Ishikawa (cell line): ENCODE measurements around the gene GAS2.

Experiments
- CEBPB ChIP-seq: IDR thresholded peaks from 2 replicates; pipeline ENCODE4 v1.6.1; 2012
- CREB1 ChIP-seq: IDR thresholded peaks from 2 replicates; pipeline ENCODE4 v1.6.1; 2012; ENCODE audit warnings: low read depth
- EGR1 ChIP-seq: IDR thresholded peaks from 2 replicates; pipeline ENCODE4 v1.6.1; 2012
- EP300 ChIP-seq: IDR thresholded peaks from 2 replicates; pipeline ENCODE4 v1.6.1; 2012; ENCODE audit warnings: borderline replicate concordance
- FOXM1 ChIP-seq: IDR thresholded peaks from 2 replicates; pipeline ENCODE4 v1.6.1; 2012; ENCODE audit warnings: low read depth, borderline replicate concordance
- NFIC ChIP-seq: IDR thresholded peaks from 2 replicates; pipeline ENCODE4 v1.6.1; 2012
- RAD21 ChIP-seq: IDR thresholded peaks from 2 replicates; pipeline ENCODE4 v1.6.1; 2012; ENCODE audit warnings: low read depth
- TAF1 ChIP-seq: IDR thresholded peaks from 2 replicates; pipeline ENCODE4 v1.6.1; 2012; ENCODE audit warnings: low read depth, mild to moderate bottlenecking
- TCF12 ChIP-seq: IDR thresholded peaks from 2 replicates; pipeline ENCODE4 v1.6.1; 2012; ENCODE audit warnings: low read depth
- TEAD4 ChIP-seq: IDR thresholded peaks from 2 replicates; pipeline ENCODE4 v1.6.1; 2012
- YY1 ChIP-seq: IDR thresholded peaks from 2 replicates; pipeline ENCODE4 v1.6.1; 2012; ENCODE audit warnings: low read depth
- ZBTB7A ChIP-seq: IDR thresholded peaks from 2 replicates; pipeline ENCODE4 v1.6.1; 2012; ENCODE audit warnings: low read depth
- TF ChIP-seq, protein P1 (sequence below): IDR thresholded peaks from 2 replicates; pipeline ENCODE4 v1.6.1; 2012
- TF ChIP-seq, protein P2 (sequence below): IDR thresholded peaks from 2 replicates; pipeline ENCODE4 v1.6.1; 2012
- TF ChIP-seq, protein P3 (sequence below): IDR thresholded peaks from 2 replicates; pipeline ENCODE4 v1.6.1; 2012; ENCODE audit warnings: low read depth, mild to moderate bottlenecking

GAS2 gene

DNA sequence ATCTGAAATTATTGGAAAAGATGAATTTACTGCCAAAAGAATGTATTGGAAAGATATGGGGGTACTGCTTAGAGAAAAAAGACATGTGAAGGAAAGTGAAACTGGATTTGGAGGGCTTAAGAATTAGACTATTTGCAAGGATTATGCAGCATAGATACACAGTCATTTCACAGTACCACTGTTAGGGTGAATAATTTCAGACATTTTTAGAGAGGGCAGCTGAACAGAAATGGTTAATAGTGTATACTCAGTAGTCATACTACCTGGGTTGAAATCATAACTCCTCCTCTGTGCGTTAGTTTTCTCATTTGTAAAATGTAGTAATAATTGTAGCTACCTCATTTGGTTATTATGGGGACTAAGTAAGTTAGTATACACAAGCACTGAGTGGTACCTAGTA lies 33.0 kb downstream of the GAS2 start:
- TF ChIP-seq EGR1 (no peak), TCF12 (no peak), RAD21 (no peak), FOXM1 (no peak), TAF1 (no peak)
- TF ChIP-seq, protein P1, sequence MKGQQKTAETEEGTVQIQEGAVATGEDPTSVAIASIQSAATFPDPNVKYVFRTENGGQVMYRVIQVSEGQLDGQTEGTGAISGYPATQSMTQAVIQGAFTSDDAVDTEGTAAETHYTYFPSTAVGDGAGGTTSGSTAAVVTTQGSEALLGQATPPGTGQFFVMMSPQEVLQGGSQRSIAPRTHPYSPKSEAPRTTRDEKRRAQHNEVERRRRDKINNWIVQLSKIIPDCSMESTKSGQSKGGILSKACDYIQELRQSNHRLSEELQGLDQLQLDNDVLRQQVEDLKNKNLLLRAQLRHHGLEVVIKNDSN = no peak
- TF ChIP-seq, protein P2, sequence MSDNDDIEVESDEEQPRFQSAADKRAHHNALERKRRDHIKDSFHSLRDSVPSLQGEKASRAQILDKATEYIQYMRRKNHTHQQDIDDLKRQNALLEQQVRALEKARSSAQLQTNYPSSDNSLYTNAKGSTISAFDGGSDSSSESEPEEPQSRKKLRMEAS = no peak

DNA sequence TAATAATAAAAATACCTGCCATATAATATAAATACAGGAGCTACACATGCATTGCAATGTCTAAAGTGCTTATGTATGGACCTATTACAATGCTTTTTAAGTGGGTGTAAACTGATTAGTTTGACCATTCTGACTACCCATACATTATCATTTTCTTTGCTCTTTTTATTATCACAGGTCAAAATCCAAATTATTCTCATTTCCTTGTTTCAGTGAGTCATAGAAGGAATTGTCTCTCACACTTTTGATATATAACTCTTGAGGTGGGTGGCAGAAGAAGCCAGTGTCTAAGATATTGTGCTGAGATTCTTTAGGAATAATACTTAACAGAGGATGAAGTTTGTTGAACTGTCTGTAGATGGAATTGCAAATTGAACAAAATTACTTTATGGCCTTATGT lies 35.6 kb downstream of the GAS2 start:
- no peak for TF ChIP-seq EP300
- TF ChIP-seq FOXM1 = no peak

DNA sequence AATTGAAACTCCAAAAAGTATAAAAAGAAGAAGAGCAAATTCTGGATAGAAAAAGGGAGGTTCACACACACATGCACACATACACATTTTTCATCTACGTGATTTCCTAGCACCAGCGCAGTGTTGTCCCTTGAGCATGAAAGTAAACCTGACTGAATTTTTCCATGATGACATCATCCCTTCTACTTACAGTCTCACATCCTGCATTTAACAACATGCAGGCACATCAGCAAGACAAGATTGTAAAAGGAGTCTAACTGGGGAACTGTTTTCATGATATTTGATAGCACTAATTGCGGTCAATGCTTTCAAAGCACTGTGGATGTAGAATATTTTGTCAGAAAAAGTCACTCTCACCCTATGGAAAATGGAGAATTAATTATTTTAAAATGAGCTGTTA lies 36.6 kb downstream of the GAS2 start:
- TF ChIP-seq TCF12 (0 out of 2 replicates have a peak, but pooled peaks have one; percentile 19), FOXM1 (no peak), CREB1 (no peak), TEAD4 (peak; percentile 87)

DNA sequence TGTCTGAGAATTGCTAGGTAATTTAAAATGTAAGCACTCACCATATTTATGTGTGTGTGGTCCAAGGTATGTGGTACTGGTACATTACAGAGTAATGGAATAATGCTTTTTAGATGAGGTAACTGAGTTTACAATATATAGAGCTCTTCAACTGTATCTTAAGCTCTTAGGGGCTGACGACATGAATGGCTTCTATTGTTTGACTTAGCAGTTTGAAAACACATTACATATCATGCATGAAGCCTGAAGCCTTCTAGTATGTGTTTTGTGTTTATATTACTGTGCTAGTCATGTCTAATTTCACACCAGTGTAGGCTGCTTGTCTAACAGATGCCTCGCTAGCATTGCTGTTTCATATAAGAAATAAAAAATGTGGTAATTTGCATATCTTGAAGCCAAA lies 37.2 kb downstream of the GAS2 start:
- TF ChIP-seq TCF12 = no peak
- TF ChIP-seq, protein P1 = no peak
- TF ChIP-seq, protein P2 = no peak
- TF ChIP-seq, protein P3, sequence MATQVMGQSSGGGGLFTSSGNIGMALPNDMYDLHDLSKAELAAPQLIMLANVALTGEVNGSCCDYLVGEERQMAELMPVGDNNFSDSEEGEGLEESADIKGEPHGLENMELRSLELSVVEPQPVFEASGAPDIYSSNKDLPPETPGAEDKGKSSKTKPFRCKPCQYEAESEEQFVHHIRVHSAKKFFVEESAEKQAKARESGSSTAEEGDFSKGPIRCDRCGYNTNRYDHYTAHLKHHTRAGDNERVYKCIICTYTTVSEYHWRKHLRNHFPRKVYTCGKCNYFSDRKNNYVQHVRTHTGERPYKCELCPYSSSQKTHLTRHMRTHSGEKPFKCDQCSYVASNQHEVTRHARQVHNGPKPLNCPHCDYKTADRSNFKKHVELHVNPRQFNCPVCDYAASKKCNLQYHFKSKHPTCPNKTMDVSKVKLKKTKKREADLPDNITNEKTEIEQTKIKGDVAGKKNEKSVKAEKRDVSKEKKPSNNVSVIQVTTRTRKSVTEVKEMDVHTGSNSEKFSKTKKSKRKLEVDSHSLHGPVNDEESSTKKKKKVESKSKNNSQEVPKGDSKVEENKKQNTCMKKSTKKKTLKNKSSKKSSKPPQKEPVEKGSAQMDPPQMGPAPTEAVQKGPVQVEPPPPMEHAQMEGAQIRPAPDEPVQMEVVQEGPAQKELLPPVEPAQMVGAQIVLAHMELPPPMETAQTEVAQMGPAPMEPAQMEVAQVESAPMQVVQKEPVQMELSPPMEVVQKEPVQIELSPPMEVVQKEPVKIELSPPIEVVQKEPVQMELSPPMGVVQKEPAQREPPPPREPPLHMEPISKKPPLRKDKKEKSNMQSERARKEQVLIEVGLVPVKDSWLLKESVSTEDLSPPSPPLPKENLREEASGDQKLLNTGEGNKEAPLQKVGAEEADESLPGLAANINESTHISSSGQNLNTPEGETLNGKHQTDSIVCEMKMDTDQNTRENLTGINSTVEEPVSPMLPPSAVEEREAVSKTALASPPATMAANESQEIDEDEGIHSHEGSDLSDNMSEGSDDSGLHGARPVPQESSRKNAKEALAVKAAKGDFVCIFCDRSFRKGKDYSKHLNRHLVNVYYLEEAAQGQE = no peak
- TF ChIP-seq NFIC = no peak
- TF ChIP-seq ZBTB7A = no peak
- TF ChIP-seq TAF1 = no peak
- no peak for TF ChIP-seq EGR1
- TF ChIP-seq FOXM1 = no peak
- no peak for TF ChIP-seq YY1
- no peak for TF ChIP-seq TEAD4
- TF ChIP-seq CEBPB = no peak
- no peak for TF ChIP-seq CREB1
- no peak for TF ChIP-seq RAD21
- no peak for TF ChIP-seq EP300

DNA sequence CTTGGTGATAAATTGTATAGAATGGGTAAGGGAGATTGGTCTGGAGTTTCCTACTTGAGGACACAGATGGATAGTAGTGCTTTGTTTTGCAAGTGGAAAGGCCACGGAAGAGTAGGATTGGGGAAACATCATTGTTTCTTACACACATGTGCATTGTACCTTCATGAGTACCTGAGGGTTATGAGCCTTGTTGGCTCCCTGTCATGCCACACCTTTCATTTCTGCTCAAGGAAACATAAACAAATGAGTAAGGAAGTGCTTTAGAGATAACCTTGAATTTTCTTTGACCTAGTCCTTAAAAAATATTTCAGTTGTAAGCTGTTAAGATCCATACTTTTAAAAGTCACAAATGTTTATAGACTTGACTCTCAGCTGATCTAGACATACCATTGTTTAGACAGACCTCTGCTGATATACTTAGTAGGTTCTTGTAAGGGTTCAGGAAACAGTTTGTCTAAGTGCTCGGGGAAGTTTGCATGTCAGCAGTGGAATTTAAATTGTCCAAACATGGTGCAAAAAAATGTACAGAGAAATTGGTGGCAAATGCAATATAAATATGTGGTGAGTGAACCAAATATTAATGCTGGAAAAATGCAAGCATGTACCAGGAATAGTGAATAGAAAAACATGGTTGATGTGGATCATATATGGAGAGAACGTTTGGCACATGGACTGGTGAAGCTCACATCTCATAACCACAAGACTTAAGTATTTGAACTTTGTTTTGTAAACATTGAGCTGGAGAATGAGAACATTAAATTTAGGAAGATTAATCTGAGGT lies 40.9 kb downstream of the GAS2 start:
- TF ChIP-seq YY1 (no peak), TAF1 (no peak), TEAD4 (no peak), NFIC (no peak), EP300 (no peak), CREB1 (no peak), CEBPB (no peak), ZBTB7A (no peak), FOXM1 (no peak)
- TF ChIP-seq, protein P2 = no peak
- TF ChIP-seq, protein P1 = no peak
- TF ChIP-seq, protein P3 = no peak
